Prostate gland (tissue), 2 donors: ENCODE measurements around the gene APBB1IP.

Experiments
- POLR2AphosphoS5 ChIP-seq: sonication (generic); formaldehyde crosslinking; IDR thresholded peaks from one replicate; pipeline ENCODE4 v1.6.1; 2017; ENCODE audit warnings: antibody characterized with exemption
- TF ChIP-seq, protein P1 (sequence below), 4 experiments: fragments of 200-600 bp in 2 of 4; fragments of 450-650 bp in 2 of 4; sonication (generic) in 2 of 4; IDR thresholded peaks; 1 replicate in 3 of 4; 2 replicates in 1 of 4; pipeline ENCODE4 v1.5.1; 2016 to 2019; ENCODE audit warnings: antibody characterized with exemption in 4 of 4, mild to moderate bottlenecking in 2 of 4, moderate library complexity in 2 of 4

DNA sequence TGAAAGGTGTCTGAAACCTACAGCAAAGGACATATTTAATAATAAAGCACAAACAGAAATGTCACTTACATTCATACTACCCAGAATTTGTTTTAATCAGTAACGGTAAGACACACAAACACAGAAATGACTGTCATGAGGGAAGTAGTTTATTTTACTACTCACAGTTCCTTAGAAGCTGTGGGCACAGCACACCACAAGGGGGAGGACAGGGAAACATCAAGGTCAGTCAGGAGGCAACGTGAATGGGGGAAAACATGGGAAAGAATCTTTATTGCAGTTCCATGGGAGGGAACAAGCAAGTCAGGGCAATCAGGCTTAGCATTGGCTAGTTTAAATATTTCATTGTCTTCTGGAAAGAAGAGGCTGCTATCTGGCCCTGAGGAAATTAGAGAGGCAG is 135.5 kb downstream of the APBB1IP start:
- TF ChIP-seq, protein P1, sequence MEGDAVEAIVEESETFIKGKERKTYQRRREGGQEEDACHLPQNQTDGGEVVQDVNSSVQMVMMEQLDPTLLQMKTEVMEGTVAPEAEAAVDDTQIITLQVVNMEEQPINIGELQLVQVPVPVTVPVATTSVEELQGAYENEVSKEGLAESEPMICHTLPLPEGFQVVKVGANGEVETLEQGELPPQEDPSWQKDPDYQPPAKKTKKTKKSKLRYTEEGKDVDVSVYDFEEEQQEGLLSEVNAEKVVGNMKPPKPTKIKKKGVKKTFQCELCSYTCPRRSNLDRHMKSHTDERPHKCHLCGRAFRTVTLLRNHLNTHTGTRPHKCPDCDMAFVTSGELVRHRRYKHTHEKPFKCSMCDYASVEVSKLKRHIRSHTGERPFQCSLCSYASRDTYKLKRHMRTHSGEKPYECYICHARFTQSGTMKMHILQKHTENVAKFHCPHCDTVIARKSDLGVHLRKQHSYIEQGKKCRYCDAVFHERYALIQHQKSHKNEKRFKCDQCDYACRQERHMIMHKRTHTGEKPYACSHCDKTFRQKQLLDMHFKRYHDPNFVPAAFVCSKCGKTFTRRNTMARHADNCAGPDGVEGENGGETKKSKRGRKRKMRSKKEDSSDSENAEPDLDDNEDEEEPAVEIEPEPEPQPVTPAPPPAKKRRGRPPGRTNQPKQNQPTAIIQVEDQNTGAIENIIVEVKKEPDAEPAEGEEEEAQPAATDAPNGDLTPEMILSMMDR (IDR thresholded peaks at IDR 0.05) = no peak
- TF ChIP-seq POLR2AphosphoS5 = no peak
